Neural cell (in vitro differentiated cells): ENCODE data around the gene STARD9. TPM values are rescaled to one million over a fixed set of nuclear protein-coding genes. Genes with fewer than 3 reads are reported as not detected.

Source experiments
- H2AFZ ChIP-seq: fragments of 200-600, 300-800 bp; sonication (generic), shearing (Covaris generic); 2 replicates; pipeline ENCODE4 v1.6.0; 2014; ENCODE audit warnings: low read depth, mild to moderate bottlenecking, antibody characterized with exemption, low read length, moderate library complexity
- H3F3A ChIP-seq: fragments of 200-600 bp; shearing (Covaris generic); 2 replicates; pipeline ENCODE4 v1.6.1; 2016; ENCODE audit warnings: mild to moderate bottlenecking, moderate library complexity, mixed read lengths, antibody characterized with exemption, low read length; ENCODE audit not compliant: insufficient read depth, poor library complexity, severe bottlenecking
- H3K27ac ChIP-seq: fragments of 200-600, 300-800 bp; sonication (generic), shearing (Covaris generic); 2 replicates; pipeline ENCODE4 v1.5.1; 2014; ENCODE audit warnings: mild to moderate bottlenecking, low read length, moderate library complexity
- H3K27me3 ChIP-seq: fragments of 300-800, 200-600 bp; sonication (generic), shearing (Covaris generic); 2 replicates; pipeline ENCODE4 v1.6.0; 2014; ENCODE audit warnings: mild to moderate bottlenecking, low read depth, low read length, moderate library complexity; ENCODE audit not compliant: insufficient read depth
- H3K36me3 ChIP-seq: fragments of 300-800, 200-600 bp; sonication (generic), shearing (Covaris generic); 2 replicates; pipeline ENCODE4 v1.5.1; 2014; ENCODE audit warnings: mild to moderate bottlenecking, antibody characterized with exemption, low read length, moderate library complexity; ENCODE audit not compliant: insufficient read depth
- H3K4me2 ChIP-seq: fragments of 300-800, 200-600 bp; sonication (generic), shearing (Covaris generic); 2 replicates; pipeline ENCODE4 v1.6.0; 2014; ENCODE audit warnings: mild to moderate bottlenecking, low read length
- H3K4me3 ChIP-seq: fragments of 300-800, 200-600 bp; sonication (generic), shearing (Covaris generic); 2 replicates; pipeline ENCODE4 v1.5.1; 2014; ENCODE audit warnings: mild to moderate bottlenecking, low read length, moderate library complexity
- H3K79me2 ChIP-seq: fragments of 200-600 bp; shearing (Covaris generic); replicated peaks from 2 replicates; pipeline ENCODE4 v1.6.0; 2014; ENCODE audit warnings: mild to moderate bottlenecking, low read length, moderate library complexity; ENCODE audit not compliant: insufficient read depth
- H3K9ac ChIP-seq: fragments of 300-800, 200-600 bp; sonication (generic), shearing (Covaris generic); 2 replicates; pipeline ENCODE4 v1.6.1; 2016; ENCODE audit warnings: mild to moderate bottlenecking, low read length, mixed read lengths
- H3K9me2 ChIP-seq: fragments of 200-600 bp; shearing (Covaris generic); 2 replicates; pipeline ENCODE4 v1.6.1; 2016; ENCODE audit warnings: mild to moderate bottlenecking, low read length, mixed read lengths; ENCODE audit not compliant: insufficient read depth
- H3K9me3 ChIP-seq: fragments of 200-600, 300-800 bp; sonication (generic), shearing (Covaris generic); 2 replicates; pipeline ENCODE4 v1.6.1; 2016; ENCODE audit warnings: mild to moderate bottlenecking, mixed run types, low read length, moderate library complexity, mixed read lengths
- H4K20me1 ChIP-seq: fragments of 200-600 bp; shearing (Covaris generic); 2 replicates; pipeline ENCODE4 v1.6.1; 2016; ENCODE audit warnings: mild to moderate bottlenecking, mixed run types; ENCODE audit not compliant: insufficient read depth
- EP300 ChIP-seq: fragments of 450-650 bp; conservative IDR thresholded peaks from 2 replicates; pipeline ENCODE4 v1.6.1; 2014; ENCODE audit warnings: antibody characterized with exemption, mild to moderate bottlenecking, moderate library complexity; ENCODE audit not compliant: poor library complexity, severe bottlenecking
- EZH2 ChIP-seq: fragments of 200-600, 300-800 bp; shearing (Covaris generic), sonication (generic); IDR thresholded peaks from 2 replicates; pipeline ENCODE4 v1.6.1; 2014; ENCODE audit warnings: antibody characterized with exemption, low read length, borderline replicate concordance, mild to moderate bottlenecking; ENCODE audit not compliant: insufficient read depth, poor library complexity, severe bottlenecking
- MXI1 ChIP-seq: fragments of 450-650 bp; conservative IDR thresholded peaks from 2 replicates; pipeline ENCODE4 v1.6.1; 2014; ENCODE audit warnings: antibody characterized with exemption, mild to moderate bottlenecking; ENCODE audit not compliant: poor library complexity, severe bottlenecking
- POLR2AphosphoS5 ChIP-seq: IDR thresholded peaks from 2 replicates; pipeline ENCODE4 v1.6.1; 2012
- RAD21 ChIP-seq: fragments of 450-650 bp; conservative IDR thresholded peaks from 2 replicates; pipeline ENCODE4 v1.6.1; 2014; ENCODE audit warnings: antibody characterized with exemption, mild to moderate bottlenecking, moderate library complexity
- SMC3 ChIP-seq: fragments of 450-650 bp; conservative IDR thresholded peaks from 2 replicates; pipeline ENCODE4 v1.6.1; 2014; ENCODE audit warnings: antibody characterized with exemption, mild to moderate bottlenecking, moderate library complexity; ENCODE audit not compliant: poor library complexity
- TAF1 ChIP-seq: IDR thresholded peaks from 2 replicates; pipeline ENCODE4 v1.6.1; 2012; ENCODE audit warnings: low read depth
- polyA plus RNA-seq: library from polyadenylated mRNA; depleted of rRNA; stranded (reverse); fragments of >200 nt; gene quantifications from 2 replicates; pipeline ENCODE4 v1.2.3, GENCODE V29; 2014
- TF ChIP-seq, protein P1 (sequence below): IDR thresholded peaks from 2 replicates; pipeline ENCODE4 v1.6.1; 2012; ENCODE audit warnings: borderline replicate concordance
- TF ChIP-seq, protein P2 (sequence below): fragments of 450-650 bp; IDR thresholded peaks from 2 replicates; pipeline ENCODE4 v1.5.1; 2014; ENCODE audit warnings: antibody characterized with exemption, mild to moderate bottlenecking, moderate library complexity; ENCODE audit not compliant: poor library complexity, severe bottlenecking

STARD9 gene
- polyA plus RNA-seq, 1 donor from 2014 or later = 6.4 TPM

DNA sequence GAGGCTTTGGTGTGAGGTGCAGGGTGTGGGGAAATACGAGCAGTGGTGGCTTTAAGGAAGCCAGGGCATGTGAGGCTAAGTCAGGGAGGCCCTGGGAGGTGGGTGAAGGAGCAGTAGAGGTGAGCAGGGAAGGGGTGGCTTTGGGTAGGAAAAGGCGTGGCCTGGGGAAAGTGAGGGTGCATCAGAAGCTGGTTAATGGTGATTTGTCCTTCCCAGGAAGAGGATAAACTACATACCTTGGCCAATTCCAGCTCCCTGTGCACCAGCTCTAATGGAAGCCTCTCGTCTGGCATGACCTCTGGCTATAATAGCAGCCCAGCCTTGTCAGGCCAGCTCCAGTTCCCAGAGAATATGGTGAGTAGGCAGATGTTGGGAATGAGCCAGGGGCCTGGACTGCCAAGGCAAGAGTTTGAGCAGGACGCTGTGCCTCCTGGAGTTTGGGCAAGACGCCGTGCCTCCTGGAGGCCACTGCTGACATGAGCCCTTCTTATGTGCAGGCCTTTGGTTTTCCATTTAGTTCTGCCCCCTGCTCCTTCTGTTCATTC, 120.2 kb downstream of the STARD9 start:
- H3K79me2 ChIP-seq = no peaks in the 10 kb centered on the region
- no peaks in the 10 kb centered on the region for H3F3A ChIP-seq
- H3K4me3 ChIP-seq = no peak overlapping the region
- no peaks in the 10 kb centered on the region for H3K9me2 ChIP-seq
- H2AFZ ChIP-seq = no peak overlapping the region
- no peak for TF ChIP-seq SMC3
- TF ChIP-seq POLR2AphosphoS5 = no peak
- TF ChIP-seq, protein P1, sequence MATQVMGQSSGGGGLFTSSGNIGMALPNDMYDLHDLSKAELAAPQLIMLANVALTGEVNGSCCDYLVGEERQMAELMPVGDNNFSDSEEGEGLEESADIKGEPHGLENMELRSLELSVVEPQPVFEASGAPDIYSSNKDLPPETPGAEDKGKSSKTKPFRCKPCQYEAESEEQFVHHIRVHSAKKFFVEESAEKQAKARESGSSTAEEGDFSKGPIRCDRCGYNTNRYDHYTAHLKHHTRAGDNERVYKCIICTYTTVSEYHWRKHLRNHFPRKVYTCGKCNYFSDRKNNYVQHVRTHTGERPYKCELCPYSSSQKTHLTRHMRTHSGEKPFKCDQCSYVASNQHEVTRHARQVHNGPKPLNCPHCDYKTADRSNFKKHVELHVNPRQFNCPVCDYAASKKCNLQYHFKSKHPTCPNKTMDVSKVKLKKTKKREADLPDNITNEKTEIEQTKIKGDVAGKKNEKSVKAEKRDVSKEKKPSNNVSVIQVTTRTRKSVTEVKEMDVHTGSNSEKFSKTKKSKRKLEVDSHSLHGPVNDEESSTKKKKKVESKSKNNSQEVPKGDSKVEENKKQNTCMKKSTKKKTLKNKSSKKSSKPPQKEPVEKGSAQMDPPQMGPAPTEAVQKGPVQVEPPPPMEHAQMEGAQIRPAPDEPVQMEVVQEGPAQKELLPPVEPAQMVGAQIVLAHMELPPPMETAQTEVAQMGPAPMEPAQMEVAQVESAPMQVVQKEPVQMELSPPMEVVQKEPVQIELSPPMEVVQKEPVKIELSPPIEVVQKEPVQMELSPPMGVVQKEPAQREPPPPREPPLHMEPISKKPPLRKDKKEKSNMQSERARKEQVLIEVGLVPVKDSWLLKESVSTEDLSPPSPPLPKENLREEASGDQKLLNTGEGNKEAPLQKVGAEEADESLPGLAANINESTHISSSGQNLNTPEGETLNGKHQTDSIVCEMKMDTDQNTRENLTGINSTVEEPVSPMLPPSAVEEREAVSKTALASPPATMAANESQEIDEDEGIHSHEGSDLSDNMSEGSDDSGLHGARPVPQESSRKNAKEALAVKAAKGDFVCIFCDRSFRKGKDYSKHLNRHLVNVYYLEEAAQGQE = no peak
- no peak for TF ChIP-seq EZH2
- no peak for TF ChIP-seq RAD21
- no peak for TF ChIP-seq MXI1
- TF ChIP-seq EP300 = no peak
- TF ChIP-seq TAF1 = no peak
- TF ChIP-seq, protein P2, sequence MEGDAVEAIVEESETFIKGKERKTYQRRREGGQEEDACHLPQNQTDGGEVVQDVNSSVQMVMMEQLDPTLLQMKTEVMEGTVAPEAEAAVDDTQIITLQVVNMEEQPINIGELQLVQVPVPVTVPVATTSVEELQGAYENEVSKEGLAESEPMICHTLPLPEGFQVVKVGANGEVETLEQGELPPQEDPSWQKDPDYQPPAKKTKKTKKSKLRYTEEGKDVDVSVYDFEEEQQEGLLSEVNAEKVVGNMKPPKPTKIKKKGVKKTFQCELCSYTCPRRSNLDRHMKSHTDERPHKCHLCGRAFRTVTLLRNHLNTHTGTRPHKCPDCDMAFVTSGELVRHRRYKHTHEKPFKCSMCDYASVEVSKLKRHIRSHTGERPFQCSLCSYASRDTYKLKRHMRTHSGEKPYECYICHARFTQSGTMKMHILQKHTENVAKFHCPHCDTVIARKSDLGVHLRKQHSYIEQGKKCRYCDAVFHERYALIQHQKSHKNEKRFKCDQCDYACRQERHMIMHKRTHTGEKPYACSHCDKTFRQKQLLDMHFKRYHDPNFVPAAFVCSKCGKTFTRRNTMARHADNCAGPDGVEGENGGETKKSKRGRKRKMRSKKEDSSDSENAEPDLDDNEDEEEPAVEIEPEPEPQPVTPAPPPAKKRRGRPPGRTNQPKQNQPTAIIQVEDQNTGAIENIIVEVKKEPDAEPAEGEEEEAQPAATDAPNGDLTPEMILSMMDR = no peak
- no peak overlapping the region for H3K4me2 ChIP-seq
- H3K27ac ChIP-seq = no peak overlapping the region
- H3K9me3 ChIP-seq = no peaks in the 10 kb centered on the region
- H3K36me3 ChIP-seq = no peaks in the 10 kb centered on the region
- H3K9ac ChIP-seq = no peak overlapping the region
- no peaks in the 10 kb centered on the region for H4K20me1 ChIP-seq
- no peaks in the 10 kb centered on the region for H3K27me3 ChIP-seq

DNA sequence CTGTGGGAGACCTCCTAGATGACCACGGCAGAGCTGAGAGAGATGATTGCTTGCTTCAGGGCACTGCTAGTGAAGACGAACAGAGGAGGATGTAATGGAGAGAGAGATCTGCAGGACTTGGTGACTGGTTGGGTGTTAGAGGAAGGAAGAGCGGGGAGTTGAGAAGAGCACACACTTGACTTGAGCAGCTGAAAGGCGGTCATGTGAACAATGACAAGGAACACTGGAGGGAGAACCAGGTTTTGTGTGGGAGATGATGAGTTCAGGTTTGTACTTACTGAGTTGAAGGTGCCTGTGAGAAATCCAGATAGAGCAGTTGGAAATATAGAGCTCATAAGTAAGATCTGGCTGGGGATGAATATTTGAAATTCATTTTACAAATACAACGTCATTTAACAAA, 121.2 kb downstream of the STARD9 start:
- Histone ChIP-seq H3K4me2 (no peak overlapping the region), H3K79me2 (no peaks in the 10 kb centered on the region), H3K4me3 (no peak overlapping the region), H3K27ac (no peak overlapping the region), H3F3A (no peaks in the 10 kb centered on the region), H3K36me3 (no peaks in the 10 kb centered on the region), H3K9me3 (peaks cover 3% of the 10 kb centered on the region), H2AFZ (no peak overlapping the region), H3K27me3 (no peaks in the 10 kb centered on the region), H3K9ac (no peak overlapping the region), H3K9me2 (no peaks in the 10 kb centered on the region), H4K20me1 (no peaks in the 10 kb centered on the region)
- TF ChIP-seq, protein P1 = no peak
- TF ChIP-seq SMC3 (no peak), TAF1 (no peak), EZH2 (no peak), MXI1 (no peak), RAD21 (no peak), EP300 (no peak), POLR2AphosphoS5 (no peak)
- TF ChIP-seq, protein P2 = no peak
